HG02981 (cell line): ENCODE measurements around the gene MTNR1B.

Experiments
- ATAC-seq: cut with Tn5 transposase; IDR thresholded peaks from one replicate; pipeline ENCODE4 v1.9.1; 2021; ENCODE audit warnings: mild to moderate bottlenecking, moderate library complexity; ENCODE audit not compliant: unreplicated experiment

The MTNR1B gene

DNA sequence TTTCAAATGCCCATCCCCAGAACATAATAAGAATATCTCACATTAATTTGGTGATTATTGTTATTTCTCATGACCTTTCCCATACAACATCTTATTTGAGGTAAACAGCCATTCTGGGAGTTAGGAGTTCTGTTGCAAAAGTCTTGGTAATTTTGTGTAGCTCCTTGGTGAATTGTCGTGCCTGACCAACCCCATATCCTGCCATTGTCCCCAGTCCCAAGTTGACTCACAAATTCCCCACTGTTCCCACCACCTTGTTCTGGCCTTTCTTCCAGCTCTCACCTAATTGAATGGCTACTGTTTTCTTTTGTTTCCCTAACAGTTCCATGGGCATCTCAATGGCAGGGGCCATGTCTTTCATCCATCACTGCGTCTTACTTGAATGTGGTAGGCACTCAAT, 8.0 kb downstream of the MTNR1B start:
- no peak for ATAC-seq

- ATAC-seq = no peak
Measured at GRCh38 chr11:92978271-92979111, 9.0 kb downstream of the MTNR1B start.

GRCh38 chr11:92979176-92979575, 9.7 kb downstream of the MTNR1B start:
- ATAC-seq = no peak

- no peak for ATAC-seq
Measured at GRCh38 chr11:92980312-92980711, 10.9 kb downstream of the MTNR1B start.

GRCh38 chr11:92981508-92982043, 12.1 kb downstream of the MTNR1B start:
- no peak for ATAC-seq

- no peak for ATAC-seq
Measured at GRCh38 chr11:92986585-92986984, 17.1 kb downstream of the MTNR1B start.

GRCh38 chr11:92993004-92993403, 23.6 kb downstream of the MTNR1B start:
- no peak for ATAC-seq

DNA sequence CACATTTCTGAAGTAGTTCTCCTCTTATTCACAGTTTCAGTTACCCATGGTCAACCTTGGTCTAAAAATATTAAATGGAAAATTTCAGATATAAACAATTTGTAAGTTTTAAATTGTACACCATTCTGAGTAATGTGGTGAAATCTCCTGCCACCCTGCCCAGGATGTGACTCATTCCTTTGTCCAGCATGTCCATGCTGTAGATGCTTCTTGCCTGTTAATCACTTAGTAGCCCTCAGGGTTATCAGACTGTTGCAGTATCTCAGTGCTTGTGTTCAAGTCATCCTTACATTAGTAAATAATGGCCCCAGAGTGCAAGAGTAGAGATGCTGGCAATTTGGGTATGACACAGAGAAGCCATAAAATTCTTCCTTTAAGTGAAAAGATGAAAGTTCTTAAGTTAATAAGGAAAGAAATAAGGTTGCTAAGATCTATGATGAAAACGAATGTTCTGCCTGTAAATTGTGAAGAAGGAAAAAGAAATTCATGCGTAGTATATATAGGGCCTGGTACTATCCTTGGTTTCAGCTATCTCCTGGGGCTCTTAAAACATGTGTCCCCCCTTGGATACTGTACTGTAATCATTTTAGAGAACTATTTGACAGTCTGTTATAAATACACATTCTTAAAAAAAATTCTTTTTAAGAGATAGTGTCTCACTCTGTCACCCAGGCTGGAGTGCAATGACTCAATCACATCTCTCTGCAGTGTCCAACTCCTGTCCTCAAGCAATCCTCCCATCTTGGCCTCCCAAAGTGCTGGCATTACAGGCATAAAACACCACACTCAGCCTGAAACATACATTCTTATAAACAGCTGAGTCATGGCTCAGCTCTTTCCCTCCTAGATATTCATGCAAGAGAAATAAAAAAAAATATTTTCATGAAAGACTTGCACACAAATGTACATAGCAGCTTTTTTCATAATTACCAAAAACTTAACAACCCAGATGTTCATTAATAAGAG, 31.3 kb downstream of the MTNR1B start:
- no peak for ATAC-seq

DNA sequence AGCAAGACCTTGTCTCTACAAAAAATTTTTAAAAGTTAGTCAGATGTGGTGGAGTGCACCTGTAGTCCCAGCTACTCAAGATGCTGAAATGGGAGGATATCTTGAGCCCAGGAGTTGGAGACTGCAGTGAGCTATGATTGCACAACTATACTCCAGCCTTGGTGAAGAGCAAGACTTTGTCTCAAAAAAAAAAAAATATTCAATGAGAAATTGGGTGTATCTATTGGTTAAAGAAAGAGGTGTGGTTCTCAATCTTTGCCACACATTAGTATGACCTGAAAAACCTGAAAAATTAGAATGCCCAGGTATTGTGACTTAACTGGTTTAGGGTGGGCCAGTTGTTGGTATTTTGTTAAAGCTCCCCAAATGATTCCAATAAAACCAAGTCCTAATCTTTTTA, 32.4 kb downstream of the MTNR1B start:
- no peak for ATAC-seq

- ATAC-seq = no peak
Measured at GRCh38 chr11:93002380-93002779, 32.9 kb downstream of the MTNR1B start.

GRCh38 chr11:93005239-93005638, 35.8 kb downstream of the MTNR1B start:
- ATAC-seq = no peak

DNA sequence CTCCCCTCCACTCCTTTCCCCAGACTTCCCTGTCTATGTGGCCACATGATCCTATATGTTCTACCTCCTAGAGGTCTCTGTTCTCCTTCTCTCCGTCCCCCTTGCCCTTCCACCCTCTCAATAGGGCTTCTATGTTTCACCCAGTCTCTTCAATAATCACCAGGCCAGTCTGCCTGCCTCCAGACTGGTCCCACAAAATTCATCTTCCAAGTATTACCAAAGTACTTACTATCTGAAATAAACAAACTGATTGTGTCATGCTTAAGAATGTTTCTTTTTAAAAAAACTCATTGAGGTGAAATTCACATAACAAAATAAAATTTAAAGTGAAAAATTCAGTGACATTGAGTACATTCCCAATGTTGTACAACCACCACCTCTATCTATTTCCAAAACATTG, 44.2 kb downstream of the MTNR1B start:
- ATAC-seq = no peak

DNA sequence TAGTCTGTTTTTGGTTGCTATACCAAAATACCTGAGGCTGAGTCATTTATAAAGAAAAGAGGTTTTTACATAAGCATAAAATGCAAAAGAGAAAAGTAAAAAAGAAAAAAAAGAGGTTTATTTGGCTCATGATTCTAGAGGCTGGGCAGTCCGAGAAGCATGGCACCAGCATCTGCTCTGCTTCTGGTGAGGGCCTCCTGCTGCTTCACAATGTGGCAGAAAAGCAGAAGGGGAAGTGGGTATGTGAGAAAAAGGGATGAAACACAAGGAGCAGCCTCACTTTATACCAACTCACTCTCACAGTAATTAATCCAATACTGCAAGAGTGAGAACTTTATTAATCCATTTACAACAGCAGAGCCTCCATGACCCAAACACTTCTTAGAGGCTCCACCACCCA, 47.1 kb downstream of the MTNR1B start:
- ATAC-seq = no peak

- ATAC-seq = no peak
Measured at GRCh38 chr11:93017821-93018690, 48.6 kb downstream of the MTNR1B start.

DNA sequence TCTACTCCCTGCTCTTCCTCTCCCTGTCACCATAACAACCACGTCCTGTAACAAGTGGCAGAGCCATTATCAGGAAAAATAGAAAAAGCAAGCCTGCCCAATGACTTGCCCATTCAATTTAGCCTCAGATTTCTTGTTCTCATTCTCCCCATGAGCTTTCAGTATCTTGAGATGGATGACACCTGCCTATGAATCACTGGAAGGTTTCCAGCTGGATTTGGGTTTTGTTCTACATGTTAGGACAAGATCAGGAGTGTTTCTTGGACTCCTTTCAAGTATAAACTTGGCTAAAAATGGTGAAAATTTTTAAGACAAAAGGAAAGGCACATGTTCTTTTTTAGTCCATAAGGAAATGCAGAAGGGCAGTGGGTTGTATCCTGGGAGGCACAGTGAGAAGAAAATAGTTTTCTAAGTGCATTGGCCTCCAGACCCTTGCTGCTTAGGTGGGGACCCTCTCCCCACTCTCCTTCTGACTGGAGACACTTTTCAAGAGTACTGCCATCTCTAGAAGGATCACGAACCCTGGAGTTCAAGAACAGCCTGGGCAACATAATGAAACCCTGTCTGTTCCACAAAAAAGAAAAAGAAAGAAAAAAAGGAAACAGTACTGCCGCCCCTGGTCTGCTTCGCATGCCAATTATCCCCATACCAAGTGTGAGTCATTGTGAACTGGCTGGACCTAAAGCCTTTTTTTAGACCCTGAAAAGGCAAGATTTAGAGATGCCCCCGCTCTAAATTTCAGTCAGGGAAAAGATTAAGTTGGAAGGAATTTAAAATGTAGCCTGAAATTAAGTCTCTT, 51.0 kb downstream of the MTNR1B start:
- ATAC-seq = no peak

DNA sequence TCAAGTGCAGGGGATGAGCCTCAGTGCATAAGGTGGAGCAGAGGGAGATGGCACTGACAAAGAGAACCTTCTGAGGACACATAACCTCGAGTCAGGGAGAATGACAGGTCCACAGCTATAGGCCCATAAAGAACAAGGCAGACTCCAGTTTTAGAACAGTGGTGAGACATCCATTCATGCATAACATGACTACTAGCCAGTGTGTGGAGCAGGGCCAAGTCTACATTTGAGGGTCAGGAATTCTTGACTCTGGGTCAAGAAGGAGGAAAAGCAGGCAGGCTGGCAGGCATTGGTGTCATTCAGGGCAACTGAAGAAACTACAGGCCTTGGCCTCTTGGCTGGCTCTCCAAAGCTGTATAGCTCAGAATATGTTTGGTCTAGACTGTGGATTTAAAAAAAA, 54.9 kb downstream of the MTNR1B start:
- no peak for ATAC-seq

GRCh38 chr11:93025558-93026255, 56.3 kb downstream of the MTNR1B start:
- ATAC-seq = no peak

- no peak for ATAC-seq
Measured at GRCh38 chr11:93028960-93029522, 59.6 kb downstream of the MTNR1B start.

GRCh38 chr11:93031386-93031785, 61.9 kb downstream of the MTNR1B start:
- no peak for ATAC-seq
